Mesendoderm (in vitro differentiated cells): Measurements from ENCODE around the gene DIAPH3.

ENCODE experiments used
- DNase-seq: peaks from one replicate; pipeline ENCODE4 v3.0.0; 2013
- H2AK5ac ChIP-seq: 2 replicates; pipeline ENCODE4 v1.6.1; 2013; ENCODE audit warnings: low read length, inconsistent platforms
- H2BK120ac ChIP-seq: 2 replicates; pipeline ENCODE4 v1.6.1; 2013; ENCODE audit warnings: low read depth, mild to moderate bottlenecking, low read length, moderate library complexity, mixed read lengths
- H2BK15ac ChIP-seq: replicated peaks from 2 replicates; pipeline ENCODE4 v1.6.1; 2013; ENCODE audit warnings: low read depth, mild to moderate bottlenecking, moderate library complexity
- H2BK5ac ChIP-seq: 2 replicates; pipeline ENCODE4 v1.6.1; 2013; ENCODE audit warnings: low read length, inconsistent platforms
- H3K18ac ChIP-seq: 2 replicates; pipeline ENCODE4 v1.6.1; 2013; ENCODE audit warnings: mild to moderate bottlenecking, low read length, mixed read lengths
- H3K23ac ChIP-seq: one replicate; pipeline ENCODE4 v1.6.1; 2013; ENCODE audit warnings: low read length
- H3K27ac ChIP-seq: 2 replicates; pipeline ENCODE4 v1.5.1; 2013; ENCODE audit warnings: low read depth, mild to moderate bottlenecking, inconsistent platforms, low read length, moderate library complexity
- H3K27me3 ChIP-seq: 2 replicates; pipeline ENCODE4 v1.6.1; 2013; ENCODE audit warnings: low read length, control low read depth, mild to moderate bottlenecking, inconsistent platforms; ENCODE audit not compliant: insufficient read depth, poor library complexity
- H3K36me3 ChIP-seq: 2 replicates; pipeline ENCODE4 v1.6.1; 2013; ENCODE audit warnings: low read length, inconsistent platforms; ENCODE audit not compliant: control insufficient read depth, insufficient read depth
- H3K4ac ChIP-seq: one replicate; pipeline ENCODE4 v1.6.1; 2013; ENCODE audit warnings: low read depth, mild to moderate bottlenecking, low read length, moderate library complexity
- H3K4me1 ChIP-seq: 2 replicates; pipeline ENCODE4 v1.6.1; 2013; ENCODE audit warnings: low read depth, low read length, inconsistent platforms; ENCODE audit not compliant: control insufficient read depth
- H3K4me2 ChIP-seq: 2 replicates; pipeline ENCODE4 v1.6.1; 2013; ENCODE audit warnings: low read length
- H3K4me3 ChIP-seq: 2 replicates; pipeline ENCODE4 v1.5.1; 2013; ENCODE audit warnings: mild to moderate bottlenecking, low read length
- H3K56ac ChIP-seq: one replicate; pipeline ENCODE4 v1.6.1; 2013; ENCODE audit warnings: low read length
- H3K79me1 ChIP-seq: 2 replicates; pipeline ENCODE4 v1.6.1; 2013; ENCODE audit warnings: low read length, inconsistent platforms
- H3K79me2 ChIP-seq: 2 replicates; pipeline ENCODE4 v1.6.1; 2013; ENCODE audit warnings: mild to moderate bottlenecking, low read length; ENCODE audit not compliant: control insufficient read depth, insufficient read depth
- H3K9ac ChIP-seq: 2 replicates; pipeline ENCODE4 v1.6.1; 2013; ENCODE audit warnings: low read length, inconsistent platforms
- H4K5ac ChIP-seq: one replicate; pipeline ENCODE4 v1.6.1; 2013; ENCODE audit warnings: low read length
- H4K8ac ChIP-seq: one replicate; pipeline ENCODE4 v1.6.1; 2013; ENCODE audit warnings: low read depth, mild to moderate bottlenecking, control low read depth, low read length, moderate library complexity
- WGBS: extraction: QIAGEN DNeasy Blood & Tissue Kit; methylation state at CpG from one replicate; pipeline ENCODE4 v1.1.7; 2013; ENCODE audit warnings: low lambda C conversion rate, missing lambda C conversion rate; ENCODE audit not compliant: insufficient coverage; ENCODE audit errors: extremely low coverage; 5-methylcytosine and 5-hydroxymethylcytosine counted together

The DIAPH3 gene

GRCh38 chr13:59906413-59907049 lies 257.2 kb downstream of the DIAPH3 start:
- peak; percentile 12 for DNase-seq
- no CpG with 5 or more reads among the region's 7 CpGs for WGBS

GRCh38 chr13:59901191-59901590 lies 262.5 kb downstream of the DIAPH3 start:
- no peaks in the 10 kb centered on the region for H3K36me3 ChIP-seq
- no peak overlapping the region for H2AK5ac ChIP-seq
- no peaks in the 10 kb centered on the region for H3K79me2 ChIP-seq
- no peak overlapping the region for H3K56ac ChIP-seq
- H4K5ac ChIP-seq: no peak overlapping the region
- H2BK120ac ChIP-seq: no peak overlapping the region
- H3K27me3 ChIP-seq: no peaks in the 10 kb centered on the region
- H3K23ac ChIP-seq: no peak overlapping the region
- no peak for DNase-seq
- no peak overlapping the region for H2BK15ac ChIP-seq
- no peak overlapping the region for H3K27ac ChIP-seq
- no peaks in the 10 kb centered on the region for H3K79me1 ChIP-seq
- WGBS: no CpG with 5 or more reads among the region's 3 CpGs
- H4K8ac ChIP-seq: no peak overlapping the region
- H3K18ac ChIP-seq: no peak overlapping the region
- H3K4me3 ChIP-seq: no peak overlapping the region
- H3K9ac ChIP-seq: no peak overlapping the region
- H3K4ac ChIP-seq: no peak overlapping the region
- H2BK5ac ChIP-seq: no peak overlapping the region
- H3K4me1 ChIP-seq: peaks cover 2% of the 10 kb centered on the region
- no peak overlapping the region for H3K4me2 ChIP-seq

More at GRCh38 chr13:59906413-59907049, 257.2 kb downstream of the DIAPH3 start:
- Histone ChIP-seq H3K27me3 (no peaks in the 10 kb centered on the region), H3K4ac (no peak overlapping the region), H3K79me2 (no peaks in the 10 kb centered on the region), H2BK15ac (no peak overlapping the region), H3K4me3 (no peak overlapping the region), H3K23ac (no peak overlapping the region), H3K4me2 (no peak overlapping the region), H2BK120ac (no peak overlapping the region), H3K9ac (no peak overlapping the region), H4K5ac (no peak overlapping the region), H3K4me1 (no peaks in the 10 kb centered on the region), H4K8ac (no peak overlapping the region), H3K36me3 (no peaks in the 10 kb centered on the region), H3K18ac (no peak overlapping the region), H2AK5ac (no peak overlapping the region), H3K27ac (no peak overlapping the region), H3K56ac (no peak overlapping the region), H3K79me1 (no peaks in the 10 kb centered on the region), H2BK5ac (no peak overlapping the region)

DNA sequence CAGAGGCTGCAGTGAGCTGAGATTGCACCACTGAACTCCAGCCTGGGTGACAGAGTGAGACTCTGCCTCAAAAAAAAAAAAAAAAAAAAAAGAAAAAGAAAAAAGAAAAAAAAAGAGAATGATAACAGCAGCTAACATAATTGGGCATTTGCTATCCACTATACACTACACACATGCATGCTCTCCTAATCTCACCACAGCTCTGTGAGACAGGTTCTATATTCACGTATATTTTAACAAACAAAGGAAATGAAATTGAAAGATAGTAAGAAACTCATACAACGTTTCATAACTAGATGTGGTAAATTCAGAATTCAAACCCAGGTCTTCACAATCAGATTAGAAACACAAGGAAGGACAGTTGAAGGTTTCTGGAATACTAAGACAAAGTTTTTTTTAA lies 265.7 kb downstream of the DIAPH3 start:
- H3K4me1 ChIP-seq: peaks cover 2% of the 10 kb centered on the region
- no peak overlapping the region for H3K9ac ChIP-seq
- no peaks in the 10 kb centered on the region for H3K36me3 ChIP-seq
- no peak overlapping the region for H2BK5ac ChIP-seq
- H2AK5ac ChIP-seq: no peak overlapping the region
- no peak overlapping the region for H3K4me3 ChIP-seq
- H3K4ac ChIP-seq: no peak overlapping the region
- no peak overlapping the region for H3K27ac ChIP-seq
- WGBS: no CpG with 5 or more reads among the region's 2 CpGs
- no peak for DNase-seq
- H3K18ac ChIP-seq: no peak overlapping the region
- H3K79me1 ChIP-seq: no peaks in the 10 kb centered on the region
- no peaks in the 10 kb centered on the region for H3K27me3 ChIP-seq
- H3K23ac ChIP-seq: no peak overlapping the region
- H2BK120ac ChIP-seq: no peak overlapping the region
- H3K79me2 ChIP-seq: no peaks in the 10 kb centered on the region
- H3K56ac ChIP-seq: no peak overlapping the region
- H2BK15ac ChIP-seq: no peak overlapping the region
- no peak overlapping the region for H3K4me2 ChIP-seq
- no peak overlapping the region for H4K5ac ChIP-seq
- H4K8ac ChIP-seq: no peak overlapping the region

DNA sequence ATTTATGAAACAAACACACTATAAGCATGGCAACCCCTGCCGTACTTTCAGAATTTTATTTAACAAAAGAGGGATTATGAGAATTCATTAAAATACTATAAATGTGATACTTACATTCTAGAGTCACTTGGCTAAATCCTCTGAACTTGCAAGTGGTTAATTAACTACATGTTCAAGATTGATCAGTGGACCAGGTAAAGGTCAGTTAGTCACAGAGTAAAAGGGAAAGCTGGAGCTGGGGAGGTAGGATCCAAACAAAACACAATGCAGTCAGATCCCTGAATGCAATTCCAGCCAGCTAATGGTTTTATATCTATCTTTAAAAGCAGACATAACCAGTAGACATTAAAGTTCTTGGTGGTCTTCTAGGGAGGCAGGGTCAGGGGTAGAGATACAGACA lies 270.5 kb downstream of the DIAPH3 start:
- Histone ChIP-seq H3K36me3 (no peaks in the 10 kb centered on the region), H3K27ac (no peak overlapping the region), H3K4ac (no peak overlapping the region), H4K8ac (no peak overlapping the region), H2BK5ac (no peak overlapping the region), H4K5ac (no peak overlapping the region), H3K18ac (no peak overlapping the region), H3K56ac (no peak overlapping the region), H2BK15ac (no peak overlapping the region), H3K27me3 (no peaks in the 10 kb centered on the region), H3K4me1 (no peaks in the 10 kb centered on the region), H3K9ac (no peak overlapping the region), H3K79me1 (no peaks in the 10 kb centered on the region), H3K4me2 (no peak overlapping the region), H2AK5ac (no peak overlapping the region), H3K23ac (no peak overlapping the region), H2BK120ac (no peak overlapping the region), H3K79me2 (no peaks in the 10 kb centered on the region), H3K4me3 (no peak overlapping the region)
- no peak for DNase-seq
- WGBS: no CpG with 5 or more reads among the region's 1 CpG

- Histone ChIP-seq H3K18ac (no peak overlapping the region), H3K23ac (no peak overlapping the region), H3K4me2 (no peak overlapping the region), H2BK15ac (no peak overlapping the region), H3K4me1 (no peaks in the 10 kb centered on the region), H3K27ac (no peak overlapping the region), H3K79me1 (no peaks in the 10 kb centered on the region), H3K4me3 (no peak overlapping the region), H3K27me3 (no peaks in the 10 kb centered on the region), H3K79me2 (no peaks in the 10 kb centered on the region), H3K9ac (no peak overlapping the region), H3K56ac (no peak overlapping the region), H3K4ac (no peak overlapping the region), H2BK120ac (no peak overlapping the region), H3K36me3 (no peaks in the 10 kb centered on the region), H2BK5ac (no peak overlapping the region), H2AK5ac (no peak overlapping the region), H4K8ac (no peak overlapping the region), H4K5ac (no peak overlapping the region)
- DNase-seq: no peak
Observed at GRCh38 chr13:59891053-59891452, 272.7 kb downstream of the DIAPH3 start.

DNA sequence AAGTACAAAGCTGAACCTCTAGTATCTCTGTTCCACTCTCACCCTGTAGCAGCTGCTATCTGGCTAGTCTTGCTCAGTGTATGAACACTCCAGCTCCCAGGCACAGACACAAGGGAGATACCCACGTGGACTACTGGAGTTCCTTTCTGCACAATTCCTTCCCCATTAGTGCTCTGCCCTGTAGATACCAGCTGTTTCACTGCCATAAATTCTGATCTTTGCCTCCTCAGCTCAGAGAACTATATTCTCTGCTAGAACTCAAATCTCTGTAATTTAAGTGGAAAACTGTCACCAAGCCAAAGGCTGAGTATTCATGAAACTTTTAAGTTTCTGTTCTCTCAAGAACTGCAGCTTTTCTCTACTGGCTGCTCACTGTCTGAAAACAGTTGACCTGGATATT lies 273.7 kb downstream of the DIAPH3 start:
- Histone ChIP-seq H2AK5ac (no peak overlapping the region), H4K5ac (no peak overlapping the region), H2BK120ac (no peak overlapping the region), H3K56ac (no peak overlapping the region), H3K4me2 (no peak overlapping the region), H2BK5ac (no peak overlapping the region), H3K36me3 (no peaks in the 10 kb centered on the region), H3K4me1 (no peaks in the 10 kb centered on the region), H2BK15ac (no peak overlapping the region), H3K4ac (no peak overlapping the region), H3K27me3 (no peaks in the 10 kb centered on the region), H3K9ac (no peak overlapping the region), H3K18ac (no peak overlapping the region), H3K79me1 (no peaks in the 10 kb centered on the region), H3K79me2 (no peaks in the 10 kb centered on the region), H3K27ac (no peak overlapping the region), H4K8ac (no peak overlapping the region), H3K23ac (no peak overlapping the region), H3K4me3 (no peak overlapping the region)
- DNase-seq: no peak
- WGBS: no CpG with 5 or more reads among the region's 1 CpG
